ENCODE measurements around the gene NMT2.
A peak's percentile ranks its signal among the peaks of the same experiment; 100 is the strongest.
"Not testable (repeated sequence)": the region's sequence is repeated elsewhere in the genome, so short reads cannot be mapped to it uniquely, and the experiment has no call there.

The NMT2 gene

GRCh38 chr10:15168291-15168785, at the start of gene NMT2:
Gene NMT2 (minus strand): TSS chr10:15168693. CDS start chr10:15168612, 81 bp downstream.
- DNase-seq: peak; percentile 88

- no peak for DNase-seq
Measured at GRCh38 chr10:15216700-15217099, 48.2 kb upstream of the NMT2 start.

GRCh38 chr10:15214237-15214636, 45.7 kb upstream of the NMT2 start:
- DNase-seq: no peak

- no peak for DNase-seq
Measured at GRCh38 chr10:15213461-15213861, 45.0 kb upstream of the NMT2 start.

- DNase-seq: no peak
Measured at GRCh38 chr10:15211464-15211979, 43.0 kb upstream of the NMT2 start.

GRCh38 chr10:15210521-15210920, 42.0 kb upstream of the NMT2 start:
- no peak for DNase-seq

- peak; percentile 79 for DNase-seq
Measured at GRCh38 chr10:15209827-15210509, 41.5 kb upstream of the NMT2 start.

- DNase-seq: no peak
Measured at GRCh38 chr10:15208221-15208620, 39.7 kb upstream of the NMT2 start.

- not testable (repeated sequence) for DNase-seq
Measured at GRCh38 chr10:15207410-15207809, 38.9 kb upstream of the NMT2 start.

- DNase-seq: no peak
Measured at GRCh38 chr10:15202639-15203038, 34.1 kb upstream of the NMT2 start.

GRCh38 chr10:15202301-15202621, 33.8 kb upstream of the NMT2 start:
- not testable (repeated sequence) for DNase-seq

- DNase-seq: no peak
Measured at GRCh38 chr10:15201589-15202300, 33.3 kb upstream of the NMT2 start.

GRCh38 chr10:15200626-15201025, 32.1 kb upstream of the NMT2 start:
- no peak for DNase-seq

GRCh38 chr10:15197911-15198310, 29.4 kb upstream of the NMT2 start:
- no peak for DNase-seq

GRCh38 chr10:15197276-15197675, 28.8 kb upstream of the NMT2 start:
- no peak for DNase-seq

GRCh38 chr10:15196021-15196834, 27.7 kb upstream of the NMT2 start:
- peak; percentile 37 for DNase-seq

- peak; percentile 14 for DNase-seq
Measured at GRCh38 chr10:15189133-15189885, 20.8 kb upstream of the NMT2 start.

- no peak for DNase-seq
Measured at GRCh38 chr10:15188603-15189002, 20.1 kb upstream of the NMT2 start.

GRCh38 chr10:15183689-15184481, 15.4 kb upstream of the NMT2 start:
- no peak for DNase-seq

- DNase-seq: no peak
Measured at GRCh38 chr10:15182540-15183207, 14.2 kb upstream of the NMT2 start.

- no peak for DNase-seq
Measured at GRCh38 chr10:15181576-15182156, 13.2 kb upstream of the NMT2 start.

All from RPMI8226 (cell line).